RWPE1 (cell line): ENCODE results near the gene COA1.
A peak's percentile ranks its signal among the peaks of the same experiment; 100 is the strongest.

ENCODE experiments used
- CTCF ChIA-PET: fragments of 350-600 bp; sonication (Branson Sonifier 250); formaldehyde crosslinking; extraction: SDS; loops from one replicate; lab custom pipeline; 2021; lab: Yijun Ruan, JAX
- POLR2A ChIA-PET: fragments of 400-600 bp; formaldehyde crosslinking; extraction: SDS; loops from one replicate; lab custom pipeline; 2020; ENCODE audit warnings: antibody characterized with exemption; ENCODE audit not compliant: low non-redundant PET; lab: Yijun Ruan, JAX
- DNase-seq: peaks from one replicate; pipeline ENCODE4 v3.0.0; 2012; ENCODE audit warnings: low spot score
- H3K27ac ChIP-seq: fragments of 450-650 bp; 2 replicates; pipeline ENCODE4 v1.5.1; 2017
- TF ChIP-seq, protein P1 (sequence below): fragments of 450-650 bp; conservative IDR thresholded peaks from 2 replicates; pipeline ENCODE4 v1.5.1; 2017; ENCODE audit warnings: low read depth, mild to moderate bottlenecking

The COA1 gene

DNA sequence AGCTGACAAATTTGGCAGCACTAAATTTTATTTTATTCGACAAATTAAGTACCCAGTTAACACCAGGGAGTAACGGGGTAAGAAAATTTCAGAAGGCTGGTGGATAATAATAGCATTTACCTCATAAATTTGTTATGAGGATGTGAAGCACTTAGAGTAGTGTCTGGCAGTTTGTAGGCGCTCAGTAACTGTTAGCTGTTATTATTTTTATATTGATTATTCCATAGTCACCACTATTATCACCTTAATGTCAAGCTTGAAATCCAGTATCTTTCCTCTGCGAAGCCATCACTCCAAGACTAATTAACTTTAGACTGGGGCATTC lies 563 bp upstream of the COA1 start:
- TF ChIP-seq, protein P1, sequence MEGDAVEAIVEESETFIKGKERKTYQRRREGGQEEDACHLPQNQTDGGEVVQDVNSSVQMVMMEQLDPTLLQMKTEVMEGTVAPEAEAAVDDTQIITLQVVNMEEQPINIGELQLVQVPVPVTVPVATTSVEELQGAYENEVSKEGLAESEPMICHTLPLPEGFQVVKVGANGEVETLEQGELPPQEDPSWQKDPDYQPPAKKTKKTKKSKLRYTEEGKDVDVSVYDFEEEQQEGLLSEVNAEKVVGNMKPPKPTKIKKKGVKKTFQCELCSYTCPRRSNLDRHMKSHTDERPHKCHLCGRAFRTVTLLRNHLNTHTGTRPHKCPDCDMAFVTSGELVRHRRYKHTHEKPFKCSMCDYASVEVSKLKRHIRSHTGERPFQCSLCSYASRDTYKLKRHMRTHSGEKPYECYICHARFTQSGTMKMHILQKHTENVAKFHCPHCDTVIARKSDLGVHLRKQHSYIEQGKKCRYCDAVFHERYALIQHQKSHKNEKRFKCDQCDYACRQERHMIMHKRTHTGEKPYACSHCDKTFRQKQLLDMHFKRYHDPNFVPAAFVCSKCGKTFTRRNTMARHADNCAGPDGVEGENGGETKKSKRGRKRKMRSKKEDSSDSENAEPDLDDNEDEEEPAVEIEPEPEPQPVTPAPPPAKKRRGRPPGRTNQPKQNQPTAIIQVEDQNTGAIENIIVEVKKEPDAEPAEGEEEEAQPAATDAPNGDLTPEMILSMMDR = no peak
- peak overlapping the region; percentile 89 for H3K27ac ChIP-seq
- ChIA-PET POLR2A (no interaction called here), CTCF (interaction anchor here (0.6 to 3.1 kb wide), 2 partner anchors 147 to 789 kb away, joined by 3 to 11 read pairs; partner anchors contain the start of gene STK17A)
- DNase-seq = no peak

DNA sequence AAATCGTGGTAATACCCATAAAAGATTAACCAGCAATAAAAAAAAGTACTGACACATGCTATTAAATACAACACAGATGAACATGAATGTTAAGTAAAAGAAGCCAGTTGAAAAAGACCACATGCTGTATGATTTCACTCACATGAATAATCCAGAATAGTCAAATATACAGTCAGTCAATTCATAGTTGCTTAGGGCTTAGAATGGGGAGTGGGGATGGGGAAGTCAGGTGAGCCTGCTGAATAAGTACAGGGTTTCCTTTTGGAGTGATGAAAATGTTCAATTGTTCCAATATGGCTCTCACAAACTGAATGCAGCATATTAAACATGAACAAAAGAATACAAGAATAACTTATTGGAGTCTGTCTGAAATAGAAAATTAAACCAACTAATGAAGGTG lies 1.8 kb downstream of the COA1 start:
- DNase-seq = no peak
- TF ChIP-seq, protein P1 = no peak
- CTCF ChIA-PET = no interaction called here
- no peak overlapping the region for H3K27ac ChIP-seq
- POLR2A ChIA-PET = interaction anchor here (0.6 kb wide), 1 partner anchor 433 kb away, joined by 3 read pairs; no protein-coding TSS in a partner anchor

DNA sequence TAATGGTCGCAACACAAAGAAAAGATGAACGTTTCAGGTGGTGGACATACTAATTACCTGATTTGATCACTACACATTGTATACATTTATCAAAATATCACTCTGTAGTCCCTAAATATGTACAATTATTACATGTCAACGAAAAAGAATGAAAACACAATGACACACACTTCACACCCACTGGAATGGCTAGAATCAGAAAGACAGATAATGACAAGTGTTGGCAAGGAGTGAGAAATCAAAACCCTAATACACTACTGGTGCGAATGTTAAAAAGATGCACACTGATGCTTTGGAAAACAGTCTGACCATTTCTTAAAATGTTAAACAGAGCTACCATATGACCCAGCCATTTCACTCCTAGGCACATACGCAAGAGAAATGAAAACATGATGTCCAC lies 2.3 kb downstream of the COA1 start:
- CTCF ChIA-PET = no interaction called here
- DNase-seq = no peak
- TF ChIP-seq, protein P1 = no peak
- POLR2A ChIA-PET = no interaction called here
- no peak overlapping the region for H3K27ac ChIP-seq

DNA sequence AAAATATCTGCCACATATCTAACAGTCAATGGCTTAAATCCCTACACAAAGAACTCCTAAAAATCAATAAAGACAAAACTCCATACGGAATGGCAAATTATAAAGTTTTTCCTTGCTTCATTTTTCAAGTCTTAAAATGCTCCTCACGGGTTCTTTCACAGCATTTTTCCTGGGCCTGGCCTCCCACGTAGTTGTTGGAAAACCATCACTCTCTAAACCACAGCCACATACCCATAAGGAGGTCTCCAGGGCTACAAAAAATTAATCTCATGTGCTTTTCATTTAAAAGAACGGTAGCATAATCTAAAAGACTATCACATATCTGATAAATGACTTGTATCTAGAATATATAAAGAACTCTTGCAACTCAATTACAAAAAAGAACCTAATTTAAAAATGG lies 2.9 kb downstream of the COA1 start:
- CTCF ChIA-PET = no interaction called here
- TF ChIP-seq, protein P1 = no peak
- DNase-seq = no peak
- H3K27ac ChIP-seq = no peak overlapping the region
- POLR2A ChIA-PET = no interaction called here

DNA sequence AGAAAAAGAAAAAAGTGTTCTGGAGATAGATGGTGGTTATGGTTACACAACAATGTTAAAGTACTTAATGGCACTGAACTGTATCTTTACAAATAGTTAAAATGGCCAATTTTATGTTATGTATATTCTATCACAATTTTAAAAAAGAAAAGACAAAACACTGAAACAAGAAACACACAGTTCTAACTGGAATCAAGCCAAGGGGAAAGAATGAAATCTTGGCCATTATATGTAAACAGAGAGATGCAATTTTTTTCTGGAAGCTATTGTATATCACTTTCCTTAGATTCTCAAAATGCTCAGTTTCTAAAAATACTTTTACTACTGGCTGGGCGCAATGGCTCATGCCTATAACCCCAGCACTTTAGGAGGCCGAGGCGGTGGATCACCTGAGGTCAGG lies 4.1 kb downstream of the COA1 start:
- TF ChIP-seq, protein P1 = no peak
- ChIA-PET POLR2A (no interaction called here), CTCF (no interaction called here)
- H3K27ac ChIP-seq = no peak overlapping the region
- DNase-seq = no peak

DNA sequence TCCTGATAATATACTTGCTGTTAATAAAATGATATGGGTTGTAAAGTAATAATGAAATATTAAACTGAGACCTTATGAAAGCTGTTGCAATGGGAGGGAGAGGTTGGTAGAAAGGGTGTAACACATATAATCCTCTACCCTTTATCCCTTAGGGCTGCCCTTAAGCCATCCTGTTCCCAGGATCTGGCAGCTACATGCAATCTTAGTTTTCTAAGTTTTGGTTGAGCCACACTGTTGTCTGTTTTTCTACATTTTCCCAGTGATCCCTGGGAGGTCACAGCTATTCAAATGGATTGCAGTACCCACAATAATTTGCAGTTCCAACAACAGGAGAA lies 6.3 kb downstream of the COA1 start:
- no peak for DNase-seq
- TF ChIP-seq, protein P1 = no peak
- POLR2A ChIA-PET = no interaction called here
- H3K27ac ChIP-seq = no peak overlapping the region
- CTCF ChIA-PET = interaction anchor here (0.7 kb wide), 1 partner anchor 140 kb away, joined by 3 read pairs; the partner anchor contains the start of gene STK17A
